Liver (tissue), 9 donors: ENCODE measurements around the gene GSTT2B. TPM values are rescaled to one million over a fixed set of nuclear protein-coding genes. Genes with fewer than 3 reads are reported as not detected.
"Not testable (repeated sequence)": the region's sequence is repeated elsewhere in the genome, so short reads cannot be mapped to it uniquely, and the experiment has no call there.

Experiments used
- DNase-seq: peaks from one replicate; pipeline ENCODE4 v3.0.0-alpha.2; 2017; ENCODE audit warnings: low spot score
- H3K27ac ChIP-seq, 2 donors: one replicate each; pipeline ENCODE4 v1.7.0; 2013; ENCODE audit warnings: inconsistent platforms in 2 of 2, low read length in 2 of 2, control low read depth in 1 of 2, low read depth in 1 of 2, mild to moderate bottlenecking in 1 of 2
- H3K27me3 ChIP-seq, 4 donors: one replicate each; pipeline versions ENCODE4 v1.6.1 to v1.7.0; 2013; ENCODE audit warnings: low read length in 3 of 4, inconsistent platforms in 1 of 4, mild to moderate bottlenecking in 1 of 4, moderate library complexity in 1 of 4; ENCODE audit not compliant: control insufficient read depth in 4 of 4, insufficient read depth in 4 of 4
- H3K36me3 ChIP-seq, 4 donors: one replicate each; pipeline versions ENCODE4 v1.6.1 to v1.7.0; 2013; ENCODE audit warnings: low read length in 3 of 4, mild to moderate bottlenecking in 3 of 4, low read depth in 1 of 4, moderate library complexity in 1 of 4; ENCODE audit not compliant: control insufficient read depth in 4 of 4, insufficient read depth in 3 of 4
- H3K4me1 ChIP-seq, 4 donors: one replicate each; pipeline versions ENCODE4 v1.6.1 to v1.7.0; 2013; ENCODE audit warnings: low read length in 3 of 4, mild to moderate bottlenecking in 3 of 4, moderate library complexity in 1 of 4; ENCODE audit not compliant: control insufficient read depth in 4 of 4, insufficient read depth in 4 of 4
- H3K4me3 ChIP-seq, 3 donors: one replicate each; pipeline versions ENCODE4 v1.6.1 to v1.7.0; 2013; ENCODE audit warnings: low read length in 3 of 3, control low read depth in 1 of 3, low read depth in 1 of 3, mild to moderate bottlenecking in 1 of 3
- H3K9ac ChIP-seq, 2 donors: one replicate each; pipeline ENCODE4 v1.7.0; 2013; ENCODE audit warnings: low read length in 2 of 2, mild to moderate bottlenecking in 2 of 2, moderate library complexity in 2 of 2, control low read depth in 1 of 2, low read depth in 1 of 2
- H3K9me3 ChIP-seq, 4 donors: one replicate each; pipeline versions ENCODE4 v1.6.1 to v1.7.0; 2013; ENCODE audit warnings: low read length in 3 of 4; ENCODE audit not compliant: control insufficient read depth in 4 of 4
- ATF3 ChIP-seq: IDR thresholded peaks from 2 replicates; pipeline ENCODE4 v1.6.1; 2016; ENCODE audit warnings: antibody characterized with exemption
- CTCF ChIP-seq: fragments of 150-350 bp; IDR thresholded peaks from 2 replicates; pipeline ENCODE4 v1.5.1; 2017; ENCODE audit warnings: improper control_type of control experiment, low read depth, low read length; ENCODE audit not compliant: missing input control
- EGR1 ChIP-seq, 2 donors: IDR thresholded peaks; 2 replicates each; pipeline ENCODE4 v1.6.1; 2016 to 2018; ENCODE audit warnings: antibody characterized with exemption in 2 of 2, low read depth in 2 of 2
- FOXA1 ChIP-seq: IDR thresholded peaks from 2 replicates; pipeline ENCODE4 v1.6.1; 2016; ENCODE audit warnings: antibody characterized with exemption
- FOXA2 ChIP-seq: IDR thresholded peaks from 2 replicates; pipeline ENCODE4 v1.6.1; 2016; ENCODE audit warnings: antibody characterized with exemption
- GABPA ChIP-seq, 2 donors: IDR thresholded peaks in 1 of 2; conservative IDR thresholded peaks in 1 of 2; 2 replicates each; pipeline ENCODE4 v1.6.1; 2016; ENCODE audit warnings: antibody characterized with exemption in 2 of 2, mild to moderate bottlenecking in 1 of 2, moderate library complexity in 1 of 2
- HNF4A ChIP-seq, 2 donors: conservative IDR thresholded peaks; 2 replicates each; pipeline ENCODE4 v1.6.1; 2016; ENCODE audit warnings: antibody characterized with exemption in 2 of 2, mild to moderate bottlenecking in 2 of 2
- HNF4G ChIP-seq: IDR thresholded peaks from 2 replicates; pipeline ENCODE4 v1.6.1; 2016; ENCODE audit warnings: antibody characterized with exemption
- JUND ChIP-seq, 2 donors: IDR thresholded peaks; 2 replicates each; pipeline ENCODE4 v1.6.1; 2016; ENCODE audit warnings: antibody characterized with exemption in 2 of 2
- MAX ChIP-seq: IDR thresholded peaks from 2 replicates; pipeline ENCODE4 v1.6.1; 2016; ENCODE audit warnings: antibody characterized with exemption
- NR2F2 ChIP-seq: IDR thresholded peaks from 2 replicates; pipeline ENCODE4 v1.6.1; 2016; ENCODE audit warnings: antibody characterized with exemption
- RAD21 ChIP-seq, 2 donors: IDR thresholded peaks; 2 replicates each; pipeline ENCODE4 v1.6.1; 2016; ENCODE audit warnings: antibody characterized with exemption in 2 of 2, mild to moderate bottlenecking in 2 of 2
- REST ChIP-seq: IDR thresholded peaks from 2 replicates; pipeline ENCODE4 v1.6.1; 2016; ENCODE audit warnings: antibody characterized with exemption, mild to moderate bottlenecking
- RXRA ChIP-seq, 2 donors: IDR thresholded peaks; 2 replicates each; pipeline ENCODE4 v1.6.1; 2017 to 2018; ENCODE audit warnings: antibody characterized with exemption in 2 of 2, mild to moderate bottlenecking in 1 of 2
- SP1 ChIP-seq: IDR thresholded peaks from 2 replicates; pipeline ENCODE4 v1.6.1; 2018; ENCODE audit warnings: antibody characterized with exemption, mild to moderate bottlenecking
- TAF1 ChIP-seq: conservative IDR thresholded peaks from 2 replicates; pipeline ENCODE4 v1.6.1; 2016; ENCODE audit warnings: antibody characterized with exemption, mild to moderate bottlenecking
- YY1 ChIP-seq: IDR thresholded peaks from 2 replicates; pipeline ENCODE4 v1.6.1; 2016; ENCODE audit warnings: antibody characterized with exemption, mild to moderate bottlenecking
- ZBTB33 ChIP-seq: IDR thresholded peaks from 2 replicates; pipeline ENCODE4 v1.6.1; 2016; ENCODE audit warnings: antibody characterized with exemption
- WGBS: extraction: QIAGEN DNeasy Blood & Tissue Kit; methylation state at CpG from one replicate; pipeline ENCODE4 v1.1.7; 2013; 5-methylcytosine and 5-hydroxymethylcytosine counted together
- polyA plus RNA-seq, 2 donors: library from polyadenylated mRNA; stranded (reverse) in 1 of 2; unstranded in 1 of 2; fragments of 200-250 nt in 1 of 2; fragments of >200 nt in 1 of 2; fragmentation: Nextera tagmentation in 1 of 2; extraction: Ambion mirVana in 1 of 2; gene quantifications; one replicate each; pipeline versions ENCODE4 v1.2.1 to v1.2.3, GENCODE V29; 2013 to 2015
- total RNA-seq, 2 donors: library from RNA; depleted of rRNA; stranded (reverse); fragments of >200 nt; gene quantifications; one replicate each; pipeline ENCODE4 v1.2.3, GENCODE V29; 2014
- donor health status: healthy.
- donor health status: healthy.
- donor health status: healthy.
- donor health status: healthy.
- donor health status: healthy.

GSTT2B gene
- total and polyA plus RNA-seq, 4 donors = 8.0 to 16.8 (median 11.3) TPM

GRCh38 chr22:23969071-23969470 is 8.1 kb upstream of the GSTT2B start:
- no peak overlapping the region for H3K9ac ChIP-seq
- 94% methylated on average over 3 of the region's 3 CpGs for WGBS
- peaks cover 3 to 18% (median 9%) of the 10 kb centered on the region in 4 donors for H3K4me1 ChIP-seq
- H3K9me3 ChIP-seq = no peaks in the 10 kb centered on the region
- H3K27me3 ChIP-seq = no peaks in the 10 kb centered on the region
- DNase-seq = no peak
- TF ChIP-seq HNF4A (conservative IDR thresholded peaks at IDR 0.05) (no peak), ZBTB33 (no peak), FOXA1 (no peak), HNF4G (no peak), NR2F2 (no peak), JUND (IDR thresholded peaks at IDR 0.05) (no peak), REST (no peak), RXRA (IDR thresholded peaks at IDR 0.05) (no peak), CTCF (no peak), FOXA2 (no peak), MAX (no peak), GABPA (IDR thresholded peaks at IDR 0.05 in 1 of 2, conservative IDR thresholded peaks at IDR 0.05 in 1 of 2) (no peak), YY1 (no peak), TAF1 (no peak), RAD21 (IDR thresholded peaks at IDR 0.05) (no peak), EGR1 (IDR thresholded peaks at IDR 0.05; ENCODE audit: low read depth in 2 of 2) (no peak), SP1 (no peak), ATF3 (no peak)
- no peak overlapping the region for H3K4me3 ChIP-seq
- H3K27ac ChIP-seq = peak overlapping the region in 1 of 2 donors; percentile 55
- H3K36me3 ChIP-seq = peaks cover 8 to 22% (median 15%) of the 10 kb centered on the region in 4 donors

- H3K4me1 ChIP-seq = peaks cover 3 to 14% (median 9%) of the 10 kb centered on the region in 4 donors
- not testable (repeated sequence) for H3K9ac ChIP-seq, H3K27me3 ChIP-seq, H3K9me3 ChIP-seq, H3K4me3 ChIP-seq, H3K27ac ChIP-seq, DNase-seq
- no CpG with 5 or more reads among the region's 30 CpGs for WGBS
- peaks cover 6 to 19% (median 13%) of the 10 kb centered on the region in 4 donors for H3K36me3 ChIP-seq
Observed at GRCh38 chr22:23966568-23966967, 5.6 kb upstream of the GSTT2B start, which contains the start of gene DDTL. Gene DDTL (plus strand): TSS chr22:23966888. CDS start chr22:23966915, 27 bp downstream.

- H3K4me3 ChIP-seq, H3K27ac ChIP-seq, H3K27me3 ChIP-seq, H3K9me3 ChIP-seq, H3K9ac ChIP-seq, DNase-seq: not testable (repeated sequence)
- no CpG with 5 or more reads among the region's 18 CpGs for WGBS
- Histone ChIP-seq H3K4me1 (peaks cover 3 to 14% (median 7%) of the 10 kb centered on the region in 4 donors), H3K36me3 (peaks cover 5 to 17% (median 11%) of the 10 kb centered on the region in 4 donors)
Observed at GRCh38 chr22:23966094-23966493, 5.1 kb upstream of the GSTT2B start.
